ENCODE results near the gene FAM13A. TPM values are rescaled to one million over a fixed set of nuclear protein-coding genes. Genes with fewer than 3 reads are reported as not detected.

FAM13A gene
- polyA plus RNA-seq, 1 of the 3 experiments (the other 2 are of a cell fraction), result 0.67 TPM

DNA sequence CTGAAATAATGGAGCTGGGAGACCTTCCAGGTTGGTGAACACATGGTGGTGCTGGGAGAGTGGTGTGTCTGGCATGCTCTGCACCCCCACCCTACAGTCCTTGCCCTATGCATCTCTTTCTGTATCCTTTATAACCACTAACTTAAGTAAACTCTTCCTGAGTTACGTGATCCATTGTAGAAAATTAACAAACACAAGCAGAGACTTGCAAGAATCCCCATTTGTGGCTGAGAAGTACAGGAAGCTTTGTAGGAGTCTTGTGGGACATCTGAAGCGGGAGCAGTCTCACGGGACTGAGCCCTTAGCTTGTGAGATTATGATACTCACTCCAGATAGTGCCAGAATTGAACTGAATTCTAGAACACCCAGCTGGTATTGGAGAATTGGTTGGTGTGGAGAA, 14.3 kb upstream of the FAM13A start:
- no peak overlapping the region for H3K27ac ChIP-seq (ENCODE audit: low read depth in 2 of 2, low read length in 1 of 2)
- H2AFZ ChIP-seq (ENCODE audit: low read depth), result no peak overlapping the region
- 36% methylated on average over 3 of the region's 3 CpGs for WGBS (ENCODE audit: low lambda C conversion rate)
- no peaks in the 10 kb centered on the region for H3K9me2 ChIP-seq
- H4K20me1 ChIP-seq (ENCODE audit: insufficient read depth), result no peaks in the 10 kb centered on the region
- no peak overlapping the region for H3K9ac ChIP-seq
- DNase-seq, result no peak
- no peak overlapping the region for H3K4me3 ChIP-seq (ENCODE audit: low read depth in 2 of 2, low read length in 1 of 2)
- H3K9me3 ChIP-seq, result no peaks in the 10 kb centered on the region
- TF ChIP-seq FOXJ3 (CRISPR knock-in tag; IDR thresholded peaks at IDR 0.05), result no peak
- TF ChIP-seq MAX (IDR thresholded peaks at IDR 0.05; ENCODE audit: low read depth), result no peak
- TF ChIP-seq NRF1 (IDR thresholded peaks at IDR 0.05; ENCODE audit: low read depth, low read length), result no peak
- TF ChIP-seq SMC3 (IDR thresholded peaks at IDR 0.05; ENCODE audit: low read depth, low read length), result no peak
- no peak for TF ChIP-seq CHD2 (IDR thresholded peaks at IDR 0.05; ENCODE audit: low read length, partially characterized antibody)
- TF ChIP-seq USF2 (IDR thresholded peaks at IDR 0.05; ENCODE audit: borderline replicate concordance, low read depth, low read length), result no peak
- TF ChIP-seq, protein P1, sequence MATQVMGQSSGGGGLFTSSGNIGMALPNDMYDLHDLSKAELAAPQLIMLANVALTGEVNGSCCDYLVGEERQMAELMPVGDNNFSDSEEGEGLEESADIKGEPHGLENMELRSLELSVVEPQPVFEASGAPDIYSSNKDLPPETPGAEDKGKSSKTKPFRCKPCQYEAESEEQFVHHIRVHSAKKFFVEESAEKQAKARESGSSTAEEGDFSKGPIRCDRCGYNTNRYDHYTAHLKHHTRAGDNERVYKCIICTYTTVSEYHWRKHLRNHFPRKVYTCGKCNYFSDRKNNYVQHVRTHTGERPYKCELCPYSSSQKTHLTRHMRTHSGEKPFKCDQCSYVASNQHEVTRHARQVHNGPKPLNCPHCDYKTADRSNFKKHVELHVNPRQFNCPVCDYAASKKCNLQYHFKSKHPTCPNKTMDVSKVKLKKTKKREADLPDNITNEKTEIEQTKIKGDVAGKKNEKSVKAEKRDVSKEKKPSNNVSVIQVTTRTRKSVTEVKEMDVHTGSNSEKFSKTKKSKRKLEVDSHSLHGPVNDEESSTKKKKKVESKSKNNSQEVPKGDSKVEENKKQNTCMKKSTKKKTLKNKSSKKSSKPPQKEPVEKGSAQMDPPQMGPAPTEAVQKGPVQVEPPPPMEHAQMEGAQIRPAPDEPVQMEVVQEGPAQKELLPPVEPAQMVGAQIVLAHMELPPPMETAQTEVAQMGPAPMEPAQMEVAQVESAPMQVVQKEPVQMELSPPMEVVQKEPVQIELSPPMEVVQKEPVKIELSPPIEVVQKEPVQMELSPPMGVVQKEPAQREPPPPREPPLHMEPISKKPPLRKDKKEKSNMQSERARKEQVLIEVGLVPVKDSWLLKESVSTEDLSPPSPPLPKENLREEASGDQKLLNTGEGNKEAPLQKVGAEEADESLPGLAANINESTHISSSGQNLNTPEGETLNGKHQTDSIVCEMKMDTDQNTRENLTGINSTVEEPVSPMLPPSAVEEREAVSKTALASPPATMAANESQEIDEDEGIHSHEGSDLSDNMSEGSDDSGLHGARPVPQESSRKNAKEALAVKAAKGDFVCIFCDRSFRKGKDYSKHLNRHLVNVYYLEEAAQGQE (IDR thresholded peaks at IDR 0.05; ENCODE audit: low read depth, low read length), result no peak
- TF ChIP-seq FOXM1 (IDR thresholded peaks at IDR 0.05; ENCODE audit: low read depth), result no peak
- no peak for TF ChIP-seq RFX5 (IDR thresholded peaks at IDR 0.05; ENCODE audit: low read length)
- TF ChIP-seq, protein P2, sequence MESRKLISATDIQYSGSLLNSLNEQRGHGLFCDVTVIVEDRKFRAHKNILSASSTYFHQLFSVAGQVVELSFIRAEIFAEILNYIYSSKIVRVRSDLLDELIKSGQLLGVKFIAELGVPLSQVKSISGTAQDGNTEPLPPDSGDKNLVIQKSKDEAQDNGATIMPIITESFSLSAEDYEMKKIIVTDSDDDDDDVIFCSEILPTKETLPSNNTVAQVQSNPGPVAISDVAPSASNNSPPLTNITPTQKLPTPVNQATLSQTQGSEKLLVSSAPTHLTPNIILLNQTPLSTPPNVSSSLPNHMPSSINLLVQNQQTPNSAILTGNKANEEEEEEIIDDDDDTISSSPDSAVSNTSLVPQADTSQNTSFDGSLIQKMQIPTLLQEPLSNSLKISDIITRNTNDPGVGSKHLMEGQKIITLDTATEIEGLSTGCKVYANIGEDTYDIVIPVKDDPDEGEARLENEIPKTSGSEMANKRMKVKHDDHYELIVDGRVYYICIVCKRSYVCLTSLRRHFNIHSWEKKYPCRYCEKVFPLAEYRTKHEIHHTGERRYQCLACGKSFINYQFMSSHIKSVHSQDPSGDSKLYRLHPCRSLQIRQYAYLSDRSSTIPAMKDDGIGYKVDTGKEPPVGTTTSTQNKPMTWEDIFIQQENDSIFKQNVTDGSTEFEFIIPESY (IDR thresholded peaks at IDR 0.05; ENCODE audit: borderline replicate concordance, low read depth), result no peak
- TF ChIP-seq RAD21 (IDR thresholded peaks at IDR 0.05; ENCODE audit: low read length), result no peak
- TF ChIP-seq TAF1 (IDR thresholded peaks at IDR 0.05; ENCODE audit: borderline replicate concordance, low read depth, low read length), result no peak
- TF ChIP-seq, protein P3, sequence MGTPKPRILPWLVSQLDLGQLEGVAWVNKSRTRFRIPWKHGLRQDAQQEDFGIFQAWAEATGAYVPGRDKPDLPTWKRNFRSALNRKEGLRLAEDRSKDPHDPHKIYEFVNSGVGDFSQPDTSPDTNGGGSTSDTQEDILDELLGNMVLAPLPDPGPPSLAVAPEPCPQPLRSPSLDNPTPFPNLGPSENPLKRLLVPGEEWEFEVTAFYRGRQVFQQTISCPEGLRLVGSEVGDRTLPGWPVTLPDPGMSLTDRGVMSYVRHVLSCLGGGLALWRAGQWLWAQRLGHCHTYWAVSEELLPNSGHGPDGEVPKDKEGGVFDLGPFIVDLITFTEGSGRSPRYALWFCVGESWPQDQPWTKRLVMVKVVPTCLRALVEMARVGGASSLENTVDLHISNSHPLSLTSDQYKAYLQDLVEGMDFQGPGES (IDR thresholded peaks at IDR 0.05; ENCODE audit: low read depth, low read length), result no peak
- H3K27me3 ChIP-seq (ENCODE audit: insufficient read depth), result no peaks in the 10 kb centered on the region
- no peaks in the 10 kb centered on the region for H3K79me2 ChIP-seq (ENCODE audit: insufficient read depth)
- no peaks in the 10 kb centered on the region for H3K36me3 ChIP-seq (replicated peaks in 1 of 2; ENCODE audit: control insufficient read depth in 1 of 2, insufficient read depth in 2 of 2, low read length in 1 of 2)
- POLR2A ChIA-PET, result no interaction called here
- CTCF ChIA-PET, result interaction anchor here (1.0 kb wide), 1 partner anchor 14 kb away, joined by 3 read pairs; no protein-coding TSS in a partner anchor
- no peaks in the 10 kb centered on the region for H3F3A ChIP-seq (replicated peaks; ENCODE audit: insufficient read depth)
- no peak overlapping the region for H3K4me2 ChIP-seq
- H3K4me1 ChIP-seq (ENCODE audit: control insufficient read depth in 1 of 2, insufficient read depth in 2 of 2, low read depth in 1 of 2, low read length in 1 of 2), result no peaks in the 10 kb centered on the region
